ENCODE measurements around the gene ATG7. TPM values are rescaled to one million over a fixed set of nuclear protein-coding genes. Genes with fewer than 3 reads are reported as not detected.

Gene ATG7
- total and polyA plus RNA-seq, 2 experiments from 2014 or later = 18.4 to 38.6 TPM

DNA sequence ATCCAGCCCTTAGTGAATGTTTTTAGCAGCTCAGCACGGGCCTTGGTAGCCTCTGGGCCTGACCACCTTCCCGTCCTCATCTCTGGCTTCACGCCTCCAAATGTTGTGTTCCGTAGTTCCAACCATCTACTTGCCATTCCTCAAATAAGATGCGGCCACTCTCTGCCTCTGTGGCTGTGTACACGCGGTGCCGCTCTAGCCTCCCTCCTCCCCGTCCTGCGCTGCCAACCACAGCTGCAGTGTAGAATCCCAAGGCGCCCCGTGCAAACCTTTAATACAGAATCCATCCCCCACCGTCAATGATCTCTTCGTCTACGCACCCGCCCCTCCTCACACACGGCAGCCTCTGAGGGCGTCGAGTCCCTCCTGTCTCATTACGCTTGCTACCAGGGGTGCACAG, 294.3 kb downstream of the ATG7 start:
- H3K27me3 ChIP-seq = no peaks in the 10 kb centered on the region
- no peak overlapping the region for H3K4me2 ChIP-seq
- no peak for DNase-seq (ENCODE audit: low spot score)
- H3K9me3 ChIP-seq (ENCODE audit: low read depth) = no peaks in the 10 kb centered on the region
- H2AFZ ChIP-seq = no peak overlapping the region
- TF ChIP-seq, protein P1, sequence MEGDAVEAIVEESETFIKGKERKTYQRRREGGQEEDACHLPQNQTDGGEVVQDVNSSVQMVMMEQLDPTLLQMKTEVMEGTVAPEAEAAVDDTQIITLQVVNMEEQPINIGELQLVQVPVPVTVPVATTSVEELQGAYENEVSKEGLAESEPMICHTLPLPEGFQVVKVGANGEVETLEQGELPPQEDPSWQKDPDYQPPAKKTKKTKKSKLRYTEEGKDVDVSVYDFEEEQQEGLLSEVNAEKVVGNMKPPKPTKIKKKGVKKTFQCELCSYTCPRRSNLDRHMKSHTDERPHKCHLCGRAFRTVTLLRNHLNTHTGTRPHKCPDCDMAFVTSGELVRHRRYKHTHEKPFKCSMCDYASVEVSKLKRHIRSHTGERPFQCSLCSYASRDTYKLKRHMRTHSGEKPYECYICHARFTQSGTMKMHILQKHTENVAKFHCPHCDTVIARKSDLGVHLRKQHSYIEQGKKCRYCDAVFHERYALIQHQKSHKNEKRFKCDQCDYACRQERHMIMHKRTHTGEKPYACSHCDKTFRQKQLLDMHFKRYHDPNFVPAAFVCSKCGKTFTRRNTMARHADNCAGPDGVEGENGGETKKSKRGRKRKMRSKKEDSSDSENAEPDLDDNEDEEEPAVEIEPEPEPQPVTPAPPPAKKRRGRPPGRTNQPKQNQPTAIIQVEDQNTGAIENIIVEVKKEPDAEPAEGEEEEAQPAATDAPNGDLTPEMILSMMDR (IDR thresholded peaks at IDR 0.05; ENCODE audit: poor library complexity) = no peak
- no peak for TF ChIP-seq EZH2phosphoT487 (IDR thresholded peaks at IDR 0.05; ENCODE audit: low read depth, severe bottlenecking, unreplicated experiment)
- no peak for TF ChIP-seq EZH2 (IDR thresholded peaks at IDR 0.05; ENCODE audit: borderline replicate concordance)
- H4K20me1 ChIP-seq (ENCODE audit: insufficient read depth, poor library complexity, severe bottlenecking) = peaks cover 52% of the 10 kb centered on the region
- H3K4me3 ChIP-seq = no peak overlapping the region
- peaks cover 11% of the 10 kb centered on the region for H3K4me1 ChIP-seq (ENCODE audit: insufficient read depth)
- 98% methylated on average over 20 of the region's 20 CpGs for WGBS (ENCODE audit: low lambda C conversion rate, missing lambda C conversion rate)
- H3K27ac ChIP-seq = no peak overlapping the region
- H3K79me2 ChIP-seq = peaks cover 99% of the 10 kb centered on the region
- H3K9me2 ChIP-seq (replicated peaks; ENCODE audit: insufficient read depth) = no peaks in the 10 kb centered on the region
- H3K36me3 ChIP-seq (replicated peaks; ENCODE audit: insufficient read depth, low read depth) = no peaks in the 10 kb centered on the region

DNA sequence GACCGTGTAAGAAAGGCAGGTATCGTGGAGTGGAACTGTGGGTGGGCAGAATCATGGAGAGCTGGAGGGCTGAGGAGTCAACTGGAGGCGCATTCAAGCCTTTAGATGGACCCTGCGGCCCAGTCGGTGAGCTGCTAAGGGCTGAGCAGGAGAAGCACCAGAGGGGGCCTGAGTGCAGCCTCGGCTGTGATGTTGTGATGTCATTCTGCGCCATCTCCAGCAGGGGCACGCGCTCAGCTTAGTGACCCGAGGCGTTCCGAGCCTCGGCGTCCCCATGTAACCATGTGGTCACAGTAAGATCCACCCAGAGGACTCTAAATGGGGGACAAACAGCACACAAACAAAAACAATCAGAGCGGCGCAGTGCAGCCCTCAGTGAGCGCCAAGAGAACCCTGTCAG, 294.7 kb downstream of the ATG7 start:
- Histone ChIP-seq H3K36me3 (replicated peaks; ENCODE audit: insufficient read depth, low read depth) (no peaks in the 10 kb centered on the region), H3K9me3 (ENCODE audit: low read depth) (no peaks in the 10 kb centered on the region), H2AFZ (no peak overlapping the region), H3K4me3 (no peak overlapping the region), H3K79me2 (peaks cover 100% of the 10 kb centered on the region), H3K4me2 (no peak overlapping the region), H3K27ac (no peak overlapping the region), H3K4me1 (ENCODE audit: insufficient read depth) (peaks cover 7% of the 10 kb centered on the region), H4K20me1 (ENCODE audit: insufficient read depth, poor library complexity, severe bottlenecking) (peaks cover 55% of the 10 kb centered on the region), H3K27me3 (no peaks in the 10 kb centered on the region), H3K9me2 (replicated peaks; ENCODE audit: insufficient read depth) (no peaks in the 10 kb centered on the region)
- no peak for DNase-seq (ENCODE audit: low spot score)
- WGBS (ENCODE audit: low lambda C conversion rate, missing lambda C conversion rate) = 89% methylated on average over 17 of the region's 17 CpGs
- TF ChIP-seq, protein P1 (IDR thresholded peaks at IDR 0.05; ENCODE audit: poor library complexity) = no peak
- no peak for TF ChIP-seq EZH2phosphoT487 (IDR thresholded peaks at IDR 0.05; ENCODE audit: low read depth, severe bottlenecking, unreplicated experiment)
- TF ChIP-seq EZH2 (IDR thresholded peaks at IDR 0.05; ENCODE audit: borderline replicate concordance) = no peak

- peaks cover 100% of the 10 kb centered on the region for H3K79me2 ChIP-seq
- H3K4me3 ChIP-seq = no peak overlapping the region
- DNase-seq (ENCODE audit: low spot score) = no peak
- H3K4me2 ChIP-seq = no peak overlapping the region
- H3K27me3 ChIP-seq = no peaks in the 10 kb centered on the region
- TF ChIP-seq EZH2 (IDR thresholded peaks at IDR 0.05; ENCODE audit: borderline replicate concordance) (no peak), EZH2phosphoT487 (IDR thresholded peaks at IDR 0.05; ENCODE audit: low read depth, severe bottlenecking, unreplicated experiment) (no peak)
- TF ChIP-seq, protein P1 (IDR thresholded peaks at IDR 0.05; ENCODE audit: poor library complexity) = no peak
- H4K20me1 ChIP-seq (ENCODE audit: insufficient read depth, poor library complexity, severe bottlenecking) = peaks cover 63% of the 10 kb centered on the region
- H3K4me1 ChIP-seq (ENCODE audit: insufficient read depth) = no peaks in the 10 kb centered on the region
- H3K9me2 ChIP-seq (replicated peaks; ENCODE audit: insufficient read depth) = no peaks in the 10 kb centered on the region
- H3K27ac ChIP-seq = peak overlapping the region; percentile 85
- H2AFZ ChIP-seq = no peak overlapping the region
- WGBS (ENCODE audit: low lambda C conversion rate, missing lambda C conversion rate) = 95% methylated on average over 27 of the region's 27 CpGs
- no peaks in the 10 kb centered on the region for H3K36me3 ChIP-seq (replicated peaks; ENCODE audit: insufficient read depth, low read depth)
- H3K9me3 ChIP-seq (ENCODE audit: low read depth) = no peaks in the 10 kb centered on the region
Measured at GRCh38 chr3:11567516-11568467, 295.6 kb downstream of the ATG7 start.

All from hepatocyte (in vitro differentiated cells).